HG03575 (cell line): Measurements from ENCODE around the gene OLFML2A.

ENCODE experiments used
- ATAC-seq: cut with Tn5 transposase; IDR thresholded peaks from one replicate; pipeline ENCODE4 v1.9.1; 2021; ENCODE audit not compliant: unreplicated experiment, insufficient number of reproducible peaks, low FRiP score; ENCODE audit errors: extremely low read depth

OLFML2A gene

DNA sequence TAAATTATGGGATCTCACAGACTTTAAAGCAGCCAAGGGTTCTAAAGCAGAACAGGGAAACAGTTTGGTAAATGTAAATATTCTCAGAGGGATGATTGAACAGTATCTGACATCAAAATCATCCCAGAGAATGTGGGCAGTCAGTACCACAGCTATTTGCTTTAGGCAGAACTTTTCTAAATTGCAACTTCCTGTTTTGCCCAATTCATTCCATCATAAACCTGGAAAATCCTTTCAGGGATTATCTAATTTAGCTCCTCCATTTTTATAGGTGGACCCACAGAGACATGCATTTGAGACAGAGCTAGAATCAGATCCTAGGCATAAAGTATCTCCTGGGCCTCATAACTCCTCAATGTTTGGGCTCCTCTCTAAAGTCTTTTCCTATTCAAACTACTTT is 18.2 kb upstream of the OLFML2A start:
- ATAC-seq: no peak

DNA sequence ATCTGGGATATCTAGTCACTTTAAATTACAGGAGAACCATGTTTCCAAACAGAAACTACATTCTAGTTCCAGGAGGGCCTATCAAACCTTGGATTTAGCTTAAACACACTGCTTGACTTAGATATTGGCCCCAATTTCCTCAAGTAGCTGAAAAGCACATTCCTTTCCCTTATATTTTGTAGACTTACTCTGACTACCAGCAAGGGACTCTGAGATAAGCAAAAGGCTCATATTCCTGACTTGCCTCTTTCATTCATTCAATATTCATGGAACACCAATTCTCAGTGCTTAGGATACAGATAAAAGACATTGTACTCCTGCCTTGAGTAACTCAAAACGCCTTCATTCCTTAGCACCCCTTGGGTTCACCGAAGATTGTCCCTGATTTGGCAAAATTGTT is 17.6 kb upstream of the OLFML2A start:
- no peak for ATAC-seq

DNA sequence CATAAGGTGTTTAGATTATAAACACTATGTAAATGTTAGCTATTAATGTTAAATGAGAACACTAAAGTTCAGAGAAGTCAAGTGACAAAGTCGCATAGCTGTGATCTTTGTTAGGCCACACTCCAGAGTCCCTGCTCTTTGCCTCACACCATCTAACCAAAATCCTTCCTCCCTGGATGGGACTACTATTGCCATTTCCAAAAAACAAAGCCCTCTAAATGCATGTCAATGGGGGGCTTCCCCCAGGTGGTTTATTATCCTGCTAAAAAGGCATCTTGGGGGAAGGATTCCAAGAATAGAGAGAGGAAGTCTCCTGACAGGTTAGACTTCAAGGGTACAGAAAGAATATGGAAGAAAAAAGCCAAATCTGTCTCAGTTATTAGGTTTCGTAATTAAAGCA is 16.2 kb upstream of the OLFML2A start:
- no peak for ATAC-seq

DNA sequence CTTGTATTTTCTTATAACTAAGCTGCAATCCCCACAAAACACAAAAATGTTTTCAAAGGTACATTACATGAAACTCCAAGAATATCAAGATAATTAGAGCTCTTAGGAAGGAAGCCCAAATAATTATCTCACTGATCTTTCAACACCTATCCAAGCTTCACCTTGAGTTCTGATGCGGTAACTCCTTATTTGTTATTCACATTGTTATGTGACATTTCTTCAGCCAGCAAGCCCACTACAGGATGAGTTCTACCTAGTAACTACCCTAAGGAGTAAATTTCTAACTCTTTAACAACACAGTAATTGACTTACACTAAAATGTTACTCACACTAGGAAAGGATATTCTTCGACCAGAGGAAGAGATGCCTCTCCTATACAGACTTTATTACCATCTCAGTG is 15.7 kb upstream of the OLFML2A start:
- ATAC-seq: no peak

DNA sequence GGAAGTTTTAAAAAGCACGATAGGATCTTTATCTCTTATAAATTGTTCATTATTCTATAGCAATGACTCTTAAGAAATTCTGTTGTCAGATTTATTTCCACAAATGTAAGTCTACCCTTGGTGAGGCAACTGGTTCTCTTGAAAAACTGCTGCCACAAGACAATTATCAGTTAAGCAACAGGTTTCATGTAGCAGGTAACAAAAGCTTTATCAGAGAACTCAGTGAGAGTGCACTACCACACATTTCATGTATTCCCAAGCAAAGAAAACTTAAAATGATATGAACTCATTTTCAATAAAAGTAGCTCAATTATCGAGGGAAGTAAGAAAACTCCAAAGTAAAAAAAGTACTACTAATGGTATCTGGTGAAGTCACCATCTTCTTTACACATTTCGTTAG is 15.2 kb upstream of the OLFML2A start:
- no peak for ATAC-seq

DNA sequence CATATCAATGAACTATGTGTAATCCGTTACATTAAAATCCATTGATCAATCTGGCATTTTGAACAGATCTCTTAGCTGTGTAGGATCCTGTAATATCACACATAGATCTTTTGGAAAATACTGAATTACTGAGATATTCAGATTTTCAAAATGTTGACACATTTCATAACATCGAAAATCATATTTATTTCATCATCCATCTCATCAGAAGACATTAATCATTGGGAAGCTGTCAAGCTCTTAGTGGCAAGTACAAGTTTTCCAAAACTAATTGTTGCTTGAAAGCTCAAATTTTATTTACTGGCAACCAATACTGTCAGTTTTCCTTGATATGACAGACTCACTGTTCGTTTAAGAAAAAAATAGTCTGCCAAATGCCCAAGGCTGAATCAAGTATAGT is 14.3 kb upstream of the OLFML2A start:
- ATAC-seq: no peak

DNA sequence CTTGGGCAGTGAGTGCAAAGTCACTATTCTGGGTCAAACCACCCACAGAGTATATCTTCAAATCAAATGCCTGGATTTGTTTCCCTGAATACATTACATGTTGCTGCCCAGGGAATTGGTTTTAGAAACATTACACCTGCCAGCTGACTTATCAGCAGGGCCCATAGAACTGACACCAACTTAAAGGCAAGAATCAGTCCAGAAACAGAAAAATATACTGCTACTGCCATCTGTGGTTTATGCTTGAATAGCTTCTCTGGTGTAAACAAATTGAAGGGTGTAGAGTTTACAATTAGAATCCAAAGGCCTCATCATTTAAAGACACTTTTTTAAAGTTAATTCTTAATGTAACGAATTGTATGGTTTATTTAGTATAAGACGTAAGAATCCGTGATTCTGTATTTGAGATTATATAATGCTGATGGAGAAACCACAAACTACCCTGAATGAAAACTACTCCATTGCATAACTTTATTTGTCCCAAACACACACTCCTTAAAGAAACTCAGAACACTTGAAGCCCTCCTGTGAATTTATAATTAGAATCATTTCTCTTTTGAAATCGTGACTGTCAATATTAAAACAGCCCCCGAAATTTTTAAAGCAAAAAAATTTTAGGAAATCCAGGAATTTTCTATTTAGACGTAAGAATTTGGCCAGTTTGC is 12.0 kb upstream of the OLFML2A start:
- ATAC-seq: no peak

DNA sequence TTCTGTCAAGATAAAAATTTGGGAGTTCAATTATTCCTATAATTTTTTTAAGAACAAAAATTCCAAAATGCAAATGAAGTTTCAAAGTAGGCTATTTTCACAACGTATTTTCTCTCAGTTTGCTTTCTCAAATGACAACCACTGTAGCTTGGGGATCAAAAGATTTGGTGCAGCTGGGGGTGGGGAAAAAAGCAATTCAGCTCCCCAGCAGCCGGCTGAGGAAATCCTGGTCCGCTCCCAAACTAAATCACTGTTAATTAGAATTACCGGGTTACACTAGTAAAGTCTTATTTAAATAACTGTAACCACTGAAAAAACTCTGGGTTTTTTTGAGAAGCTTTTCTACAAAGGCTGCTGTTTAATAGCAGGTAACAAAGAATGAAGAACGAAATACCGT is 11.5 kb upstream of the OLFML2A start:
- ATAC-seq: no peak

DNA sequence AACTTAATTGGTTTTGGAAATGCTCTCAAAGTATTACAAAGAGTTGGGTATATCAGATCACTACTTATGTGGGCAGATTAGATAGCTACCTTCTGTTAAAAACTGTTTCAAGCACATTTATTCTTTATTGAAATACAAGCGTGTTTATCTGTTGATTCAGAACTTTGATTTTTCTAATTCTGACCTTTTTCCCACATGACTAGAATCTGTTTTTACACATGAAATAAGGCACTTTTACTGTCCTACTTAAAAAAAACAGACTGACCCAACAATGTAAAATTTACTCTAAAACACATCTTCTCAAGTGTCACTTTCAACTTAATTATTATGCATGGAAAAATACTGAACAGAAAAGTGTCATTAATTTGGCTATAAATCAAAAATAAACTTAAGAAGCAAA is 10.6 kb upstream of the OLFML2A start:
- no peak for ATAC-seq

DNA sequence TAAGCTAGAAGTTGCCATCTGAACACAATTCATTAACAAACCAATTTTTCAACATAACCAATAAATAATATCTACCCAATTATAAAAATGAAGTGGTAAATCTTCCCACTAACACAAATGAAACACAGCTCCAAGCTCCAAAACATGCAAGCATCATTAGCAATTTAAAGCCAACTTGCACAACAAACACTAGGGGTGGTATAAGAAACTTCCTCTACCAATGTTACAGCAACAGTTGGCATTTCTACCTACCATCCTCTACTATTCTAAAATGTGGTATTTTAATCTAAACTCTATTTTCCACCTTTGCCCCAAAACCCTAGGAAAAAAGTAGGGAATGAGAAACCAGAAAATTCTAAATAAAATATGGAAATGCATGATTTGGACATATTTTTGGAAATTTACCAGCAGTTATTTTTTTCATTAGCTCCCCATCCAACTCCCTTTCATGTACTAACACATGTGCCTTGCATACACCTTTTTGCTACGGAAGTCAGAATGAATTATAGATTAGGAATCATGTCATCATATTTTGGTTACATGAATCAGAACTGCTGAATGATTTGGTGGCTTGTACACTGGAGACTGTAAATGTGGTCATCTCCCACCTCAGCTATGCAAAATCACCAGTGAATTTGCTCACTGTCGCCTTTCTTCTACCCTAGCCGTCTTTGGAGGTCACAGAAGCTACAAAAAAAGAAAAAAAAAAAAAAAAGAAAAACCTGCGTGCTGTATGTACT is 9.9 kb upstream of the OLFML2A start:
- ATAC-seq: no peak

DNA sequence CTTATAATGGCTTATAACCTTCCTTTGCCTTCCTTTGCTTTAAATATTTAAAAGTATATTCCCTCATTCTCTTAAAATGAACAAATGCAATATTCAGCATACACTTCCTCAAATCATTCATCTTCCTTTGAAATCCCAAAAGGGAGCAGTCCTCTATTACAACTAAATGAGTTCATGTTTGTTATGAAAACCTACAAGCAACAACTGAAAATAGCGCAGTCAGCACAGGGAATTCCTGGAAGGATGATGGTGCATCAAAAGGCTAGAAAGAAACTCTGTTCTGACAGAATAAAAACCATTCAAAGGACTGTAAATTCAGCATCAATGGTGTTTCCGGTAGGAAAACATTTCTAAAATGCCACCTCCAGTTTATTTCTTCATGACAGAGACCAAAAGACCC is 9.1 kb upstream of the OLFML2A start:
- ATAC-seq: no peak

DNA sequence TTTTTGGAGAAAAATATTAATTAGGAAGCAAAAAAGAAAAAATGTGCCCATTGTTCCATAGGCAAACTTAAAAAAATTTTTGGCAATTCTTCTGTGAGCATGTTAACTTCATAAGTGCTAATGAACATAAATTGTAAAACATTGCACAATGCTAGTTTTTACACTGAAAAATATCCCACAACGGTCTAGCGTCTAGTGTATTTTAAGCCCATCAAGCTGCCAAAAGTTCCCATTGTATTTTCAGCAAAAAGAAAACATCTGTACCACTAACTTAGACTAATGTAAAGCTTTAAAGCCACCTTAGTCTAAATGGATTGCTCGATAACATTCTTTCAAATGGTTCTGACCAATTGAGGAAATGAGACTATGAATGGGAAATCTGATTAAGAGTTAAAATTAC is 8.6 kb upstream of the OLFML2A start:
- ATAC-seq: no peak

DNA sequence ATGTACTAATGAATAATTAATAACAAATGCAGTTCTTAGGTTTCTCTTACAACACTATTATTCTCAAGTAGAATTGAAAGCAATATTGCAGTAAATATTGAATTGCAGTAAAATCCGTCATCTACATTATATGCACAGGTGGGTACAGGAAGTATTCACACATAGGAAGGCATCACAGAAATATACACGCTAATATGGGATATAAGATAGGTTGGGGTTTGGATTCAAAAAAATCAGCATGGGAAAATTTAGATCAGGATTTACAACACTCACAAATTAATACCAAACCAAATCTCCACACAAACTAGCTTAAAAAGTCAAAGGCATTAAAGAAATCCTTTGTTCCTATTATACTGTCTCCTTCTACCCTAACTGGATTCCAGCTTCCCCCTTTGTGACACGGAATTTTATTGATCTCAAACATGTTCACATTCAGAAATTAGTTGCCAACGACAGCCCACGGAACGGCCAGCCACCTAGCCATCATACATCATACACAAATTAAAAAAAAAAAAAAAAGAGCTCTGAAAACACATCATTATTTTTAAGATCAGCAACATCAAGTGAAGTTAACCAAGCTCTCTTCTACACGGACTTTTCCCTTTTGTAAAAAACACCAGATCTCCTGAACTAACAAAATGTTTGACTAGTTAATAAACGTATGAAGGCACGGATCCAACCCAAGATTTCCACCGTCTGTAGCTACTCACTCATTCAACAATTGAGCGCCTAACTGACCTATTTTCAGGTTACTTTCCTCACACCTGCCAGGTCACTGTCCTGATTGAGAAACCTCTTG is 8.0 kb upstream of the OLFML2A start:
- no peak for ATAC-seq

DNA sequence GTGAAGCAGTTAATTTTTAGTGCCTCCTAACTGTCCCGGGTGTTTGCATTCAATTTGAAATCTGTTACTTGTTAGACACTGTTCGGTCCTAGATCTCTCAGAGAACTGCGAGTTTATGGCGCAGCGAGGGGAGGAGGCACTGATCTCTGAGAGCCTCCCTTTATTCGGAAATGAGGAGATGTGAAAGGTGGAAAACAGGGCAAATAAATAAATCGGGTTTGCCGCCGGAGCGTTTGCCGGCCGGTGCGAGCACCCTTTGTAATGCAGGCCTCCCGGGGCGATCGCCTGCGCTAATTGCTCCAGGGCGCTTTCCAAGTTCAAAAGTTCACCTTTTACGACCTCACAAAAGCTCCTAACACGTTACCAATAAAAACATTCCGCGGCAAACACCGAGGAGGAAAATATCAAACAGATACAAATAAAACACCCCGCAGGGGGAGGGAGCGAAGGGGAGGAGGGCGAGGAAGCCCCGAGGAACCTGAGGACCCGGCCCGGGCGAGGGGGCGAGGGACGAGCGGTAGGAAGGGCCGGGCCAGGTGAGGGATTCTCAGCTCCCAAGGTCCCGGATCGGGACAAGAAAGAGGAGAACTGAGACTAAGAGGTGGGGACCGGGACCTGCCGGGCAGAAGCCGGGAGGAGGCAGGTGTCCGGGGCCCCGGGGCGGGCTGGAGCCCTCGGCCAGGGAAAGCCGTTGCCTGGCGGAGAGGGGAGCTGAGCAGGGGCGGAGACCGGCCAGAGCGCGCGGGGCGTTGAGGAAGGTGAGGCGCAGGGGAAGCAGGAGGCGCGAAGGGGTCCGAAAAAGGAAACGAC is 7.2 kb upstream of the OLFML2A start:
- ATAC-seq: no peak

DNA sequence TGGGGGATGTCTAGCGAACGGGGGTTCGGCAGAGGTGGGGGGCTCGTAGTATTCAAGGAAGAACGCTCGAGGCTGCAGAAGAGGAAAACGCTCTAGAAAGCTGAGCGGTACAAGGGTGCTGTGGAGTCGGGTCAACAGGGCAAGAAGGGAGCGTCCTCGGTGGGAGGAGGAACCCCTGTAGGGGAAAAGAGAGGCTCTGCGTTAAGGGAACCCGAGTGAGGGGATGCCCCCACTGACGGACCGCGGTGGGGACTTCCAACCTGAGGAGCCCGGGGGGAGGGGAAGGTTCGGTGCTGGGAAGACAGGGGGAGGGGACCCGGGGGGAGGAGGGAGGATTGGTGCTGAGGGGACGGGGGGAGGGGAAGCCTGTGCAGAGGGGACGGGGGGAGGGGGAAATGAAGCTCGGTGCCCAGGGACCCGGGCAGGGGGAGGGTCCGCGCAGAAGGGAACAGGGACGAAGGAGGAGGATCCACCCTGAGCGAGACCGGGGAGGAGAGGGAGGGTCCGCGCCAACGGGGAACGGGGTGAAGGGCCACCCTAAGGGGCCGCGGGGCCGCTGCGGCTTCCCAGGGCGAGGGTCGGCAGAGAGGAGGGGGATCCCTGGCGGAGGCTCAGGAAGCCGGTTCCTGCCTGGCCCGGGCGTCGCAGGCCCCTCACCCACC is 6.4 kb upstream of the OLFML2A start:
- no peak for ATAC-seq

DNA sequence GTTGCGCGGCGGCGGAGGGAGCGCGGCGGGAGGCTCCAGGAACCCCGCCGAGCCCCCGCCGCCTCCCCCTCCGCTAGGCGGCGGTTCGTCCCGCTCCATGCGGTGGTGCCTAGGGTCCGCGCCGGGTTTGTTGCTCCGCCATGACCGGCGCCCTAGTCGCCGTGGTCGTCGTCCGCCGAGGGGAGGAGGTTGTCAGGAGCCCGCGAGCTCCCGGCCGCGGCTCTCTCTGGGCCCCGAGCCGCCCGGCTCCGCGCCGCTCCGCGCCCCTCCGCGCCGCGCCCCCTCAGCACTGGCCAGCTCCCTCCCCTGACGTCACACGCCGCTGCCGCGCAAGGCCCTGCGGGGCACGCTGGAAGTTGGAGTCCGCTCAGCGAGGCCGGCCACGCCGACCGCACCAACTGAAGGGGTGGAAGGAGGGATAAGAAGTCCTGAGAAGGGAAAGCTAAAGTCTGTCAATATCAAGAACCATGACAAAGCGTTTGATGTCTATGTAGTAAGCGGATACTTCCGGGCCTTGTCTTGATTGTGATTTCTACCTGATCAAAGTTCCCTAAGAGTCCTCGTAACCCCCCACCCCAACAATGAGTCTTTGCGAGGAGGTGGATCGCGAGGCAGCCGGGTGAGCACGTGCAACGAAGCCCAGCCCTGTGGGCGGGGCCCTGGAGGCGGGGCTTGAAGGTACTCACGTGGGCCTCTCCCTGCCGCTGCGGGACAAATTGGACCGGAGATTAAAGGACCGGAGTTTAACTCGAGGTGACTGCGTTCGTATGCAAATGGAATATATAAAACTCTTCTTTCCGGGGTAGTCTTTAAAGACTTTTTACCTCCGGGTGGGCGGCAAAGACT is 5.7 kb upstream of the OLFML2A start, which contains the start of gene NR6A1:
TSS of gene NR6A1 (minus strand) at position 291 of the 846 bp plus-strand sequence.
- peak; percentile 61 for ATAC-seq

DNA sequence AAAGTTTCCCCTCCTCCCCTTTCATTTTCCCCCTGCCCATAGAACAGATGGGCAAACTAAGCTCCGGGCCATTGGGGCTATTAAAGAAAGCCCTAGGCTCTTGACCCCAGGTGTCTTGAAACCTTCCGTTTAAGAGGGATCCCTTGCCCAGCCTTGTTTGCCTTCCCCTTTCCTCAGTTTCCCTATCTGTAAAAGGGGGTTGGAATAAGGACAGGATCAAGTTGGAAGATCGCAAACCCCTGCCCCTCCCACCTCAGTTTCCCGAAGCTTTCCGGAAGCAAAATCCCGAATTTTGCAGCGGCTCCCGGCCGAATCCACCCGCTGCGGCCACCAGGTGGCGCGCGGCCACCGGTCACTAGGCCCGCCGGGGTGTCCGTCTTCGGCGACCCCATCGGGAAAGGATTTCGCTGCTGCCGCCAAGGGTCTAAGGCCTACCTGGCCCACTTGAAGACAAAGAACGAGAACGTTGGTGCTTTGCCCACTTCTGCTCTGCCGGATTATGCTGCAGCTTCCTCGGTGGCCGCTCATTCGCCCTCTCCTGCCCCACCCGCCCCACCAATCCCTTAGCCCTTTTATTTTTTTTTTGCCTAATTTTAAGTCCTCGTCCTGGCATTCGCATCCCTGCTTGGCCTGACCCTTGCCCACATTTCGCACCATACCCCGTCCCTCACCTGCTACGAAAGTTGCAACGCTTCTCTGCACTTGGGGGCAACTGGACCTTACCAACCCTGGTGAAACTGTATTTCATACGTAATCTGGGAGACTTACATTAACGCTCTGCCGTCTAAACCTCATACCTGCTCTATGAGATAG is 4.9 kb upstream of the OLFML2A start:
- ATAC-seq: no peak
